HG03196 (cell line): ENCODE measurements around the gene RGP1.

Source experiments
- ATAC-seq: cut with Tn5 transposase; IDR thresholded peaks from one replicate; pipeline ENCODE4 v1.9.1; 2021; ENCODE audit not compliant: unreplicated experiment

RGP1 gene, protein sequence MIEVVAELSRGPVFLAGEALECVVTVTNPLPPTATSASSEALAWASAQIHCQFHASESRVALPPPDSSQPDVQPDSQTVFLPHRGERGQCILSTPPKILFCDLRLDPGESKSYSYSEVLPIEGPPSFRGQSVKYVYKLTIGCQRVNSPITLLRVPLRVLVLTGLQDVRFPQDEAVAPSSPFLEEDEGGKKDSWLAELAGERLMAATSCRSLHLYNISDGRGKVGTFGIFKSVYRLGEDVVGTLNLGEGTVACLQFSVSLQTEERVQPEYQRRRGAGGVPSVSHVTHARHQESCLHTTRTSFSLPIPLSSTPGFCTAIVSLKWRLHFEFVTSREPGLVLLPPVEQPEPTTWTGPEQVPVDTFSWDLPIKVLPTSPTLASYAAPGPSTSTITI

DNA sequence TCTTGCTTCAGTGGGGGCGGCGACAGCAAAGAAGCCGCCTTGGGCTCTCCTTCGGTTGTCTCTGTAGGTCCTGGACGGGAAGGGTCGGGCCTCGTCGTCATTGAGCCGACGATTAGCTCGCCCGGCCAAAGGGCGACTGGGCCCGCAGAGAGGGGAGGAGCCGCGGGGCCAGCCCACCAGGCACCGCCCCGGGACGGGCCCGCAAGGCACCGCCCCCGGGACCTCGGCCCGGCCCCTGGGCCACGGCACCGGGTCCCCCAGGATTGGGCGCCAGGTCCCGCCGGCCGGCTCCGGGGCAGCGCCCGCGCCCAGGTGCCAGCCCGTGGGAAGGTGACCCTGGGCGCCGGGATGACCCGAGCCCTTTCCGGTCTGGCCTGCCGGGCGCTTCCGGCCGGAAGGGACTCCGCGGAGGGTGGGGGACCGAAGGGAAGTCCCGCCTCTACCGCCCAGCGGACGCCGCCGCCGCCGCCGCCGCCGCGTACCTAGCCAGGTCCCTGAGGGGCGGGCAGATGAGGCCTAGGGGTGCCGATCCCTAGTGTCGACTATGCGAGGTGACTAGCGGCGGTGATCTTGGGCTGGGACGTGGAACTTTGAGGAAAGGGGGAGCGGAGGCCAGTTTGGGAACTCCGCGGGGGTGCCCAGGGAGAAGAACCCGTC, at the start of gene RGP1, which contains the start of gene GBA2:
RGP1 (plus strand) TSS at position 430 of the 657 bp plus-strand sequence. CDS start 469 bp downstream, outside the sequence.
GBA2 (minus strand) TSS at position 371 of the 657 bp plus-strand sequence. CDS start 524 bp downstream, outside the sequence.
- peak; percentile 66 for ATAC-seq

DNA sequence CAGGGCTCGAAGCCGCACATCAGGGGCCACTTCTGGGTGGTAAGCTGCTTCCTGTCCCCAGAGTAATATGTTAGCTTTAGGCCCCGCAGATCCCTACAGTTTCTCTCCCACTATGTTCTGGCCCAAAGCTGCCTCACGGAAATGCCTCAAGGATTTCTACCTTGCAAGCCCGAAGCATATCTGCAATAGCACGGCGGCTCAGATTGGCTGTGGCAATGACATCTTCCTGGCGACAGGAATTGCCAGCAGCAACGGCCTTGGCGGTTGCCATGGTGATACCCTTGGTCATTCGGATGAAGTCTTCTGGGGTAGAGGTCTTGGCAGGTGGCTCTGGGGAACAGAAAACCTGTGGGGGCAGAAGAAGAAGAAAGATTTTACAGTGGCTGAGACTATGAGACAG, 49.1 kb upstream of the RGP1 start:
- ATAC-seq = no peak

DNA sequence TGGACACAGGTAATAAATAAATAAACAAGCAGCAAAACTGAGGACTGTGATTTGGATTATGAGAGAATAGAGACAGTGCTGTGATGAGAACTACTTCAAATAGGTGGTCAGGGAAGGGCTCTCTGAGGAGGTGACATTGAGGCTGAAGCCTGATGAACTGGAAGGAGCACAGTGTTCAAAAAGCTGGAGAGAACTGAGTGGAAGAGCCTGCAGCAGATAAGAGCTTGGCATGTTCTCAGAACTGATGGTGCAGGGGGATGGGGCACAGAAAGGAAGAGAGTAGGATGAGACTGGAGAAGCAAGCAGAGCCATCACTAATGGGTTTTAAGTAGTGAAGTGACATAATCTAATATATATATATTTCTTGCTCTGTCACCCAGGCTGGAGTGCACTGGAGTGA, 48.1 kb upstream of the RGP1 start:
- ATAC-seq = no peak

DNA sequence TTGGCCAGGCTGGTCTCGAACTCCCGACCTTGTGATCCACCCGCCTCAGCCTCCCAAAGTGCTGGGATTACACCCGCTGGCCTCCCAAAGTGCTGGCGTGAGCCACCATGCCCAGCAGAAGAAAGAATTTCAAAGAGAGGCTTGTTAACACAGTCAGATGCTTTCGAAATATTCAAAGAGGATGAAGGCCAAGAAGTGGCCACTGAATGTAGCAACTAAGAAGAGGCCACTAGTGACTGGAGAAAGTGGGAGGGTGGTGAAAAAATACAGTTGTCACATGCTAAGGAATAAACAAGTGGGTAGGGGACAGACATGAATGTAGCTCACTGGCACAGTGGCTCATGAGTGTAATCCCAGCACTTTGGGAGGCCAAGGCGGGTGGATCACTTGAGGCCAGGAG, 46.4 kb upstream of the RGP1 start:
- ATAC-seq = no peak

DNA sequence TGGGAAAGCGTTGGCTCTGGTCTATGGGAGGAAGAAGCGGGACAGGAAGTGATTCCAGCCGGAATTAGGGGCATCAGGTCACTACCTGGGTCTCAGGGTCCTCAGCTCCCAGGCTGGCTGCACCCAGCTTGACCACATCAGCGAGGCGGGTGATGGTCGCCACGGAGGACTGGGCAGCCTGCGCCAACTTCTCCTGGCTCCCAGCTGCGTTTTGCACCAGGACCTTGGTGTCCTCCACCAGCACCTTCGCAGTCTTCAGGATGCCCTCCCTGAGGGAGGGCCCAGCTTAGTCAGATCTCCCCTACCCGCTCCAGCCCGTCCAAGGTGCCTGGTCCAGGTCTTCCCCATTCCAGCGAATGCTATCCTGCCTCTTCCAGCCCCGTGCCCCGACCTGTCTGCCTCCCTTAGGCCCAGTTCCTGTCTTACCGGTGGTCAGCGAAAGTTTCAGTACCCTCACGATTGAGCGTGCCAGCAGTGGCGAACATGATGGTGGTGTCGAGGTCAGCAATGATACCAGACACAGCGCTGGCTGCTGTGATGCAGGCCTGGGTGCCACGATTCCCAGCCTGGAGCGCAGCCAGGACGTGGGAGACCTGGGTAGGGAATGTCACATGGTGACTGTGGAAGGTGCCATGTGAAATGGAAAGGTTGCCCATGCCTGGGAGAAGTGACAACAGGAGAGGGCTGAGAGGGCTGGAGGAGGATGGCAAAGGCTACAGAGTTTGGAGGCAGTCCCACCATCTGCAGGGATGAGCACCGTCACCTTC, 45.0 kb upstream of the RGP1 start:
- no peak for ATAC-seq

DNA sequence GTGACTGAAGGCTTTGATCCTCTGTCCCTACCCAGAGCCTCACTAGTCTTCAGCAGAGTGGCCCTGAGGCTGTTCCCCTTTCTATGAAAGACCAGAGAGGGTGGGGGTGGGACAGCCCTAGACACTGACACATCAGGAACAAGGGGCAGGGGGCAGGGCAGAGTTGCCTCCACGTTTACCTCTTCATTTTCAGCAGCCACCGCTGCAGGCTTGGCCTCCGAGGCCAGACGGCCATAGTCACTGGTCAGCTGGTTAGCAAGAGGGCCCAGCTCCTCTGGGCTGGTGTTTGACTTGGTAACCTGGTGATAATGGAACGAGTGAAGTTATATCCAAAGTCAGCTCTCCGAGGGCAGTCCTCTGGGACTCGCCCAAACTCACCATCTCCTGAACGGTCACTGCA, 43.7 kb upstream of the RGP1 start:
- ATAC-seq = no peak

DNA sequence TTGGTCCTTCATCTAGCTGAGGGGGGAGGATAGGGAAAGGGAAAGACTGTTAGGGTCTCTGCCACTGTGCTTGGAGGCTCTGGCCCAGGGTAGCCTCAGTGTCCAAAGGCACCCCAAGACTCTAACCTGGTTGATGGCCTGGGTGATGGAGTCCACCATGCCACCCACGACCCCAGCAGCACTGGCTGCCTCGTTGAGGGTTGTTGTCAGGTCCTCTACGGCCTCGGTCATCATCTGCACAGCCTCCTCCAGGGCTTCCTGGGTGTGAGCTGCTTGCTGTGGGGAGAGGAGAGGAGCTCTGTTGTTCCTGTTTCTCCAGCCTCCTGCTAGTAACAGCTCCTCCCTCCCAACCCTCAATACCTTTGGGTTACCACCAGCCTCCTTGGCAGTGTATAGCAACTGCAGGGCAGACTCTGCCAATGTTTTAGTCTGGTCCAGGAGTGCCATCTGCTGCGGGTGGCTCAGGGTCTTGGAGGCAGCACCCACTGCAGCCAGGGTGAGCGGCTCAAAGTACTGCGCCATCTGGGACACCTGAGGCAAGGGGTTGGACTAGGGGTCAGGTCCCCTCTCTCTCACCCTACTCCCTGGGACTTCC, 43.2 kb upstream of the RGP1 start:
- no peak for ATAC-seq

DNA sequence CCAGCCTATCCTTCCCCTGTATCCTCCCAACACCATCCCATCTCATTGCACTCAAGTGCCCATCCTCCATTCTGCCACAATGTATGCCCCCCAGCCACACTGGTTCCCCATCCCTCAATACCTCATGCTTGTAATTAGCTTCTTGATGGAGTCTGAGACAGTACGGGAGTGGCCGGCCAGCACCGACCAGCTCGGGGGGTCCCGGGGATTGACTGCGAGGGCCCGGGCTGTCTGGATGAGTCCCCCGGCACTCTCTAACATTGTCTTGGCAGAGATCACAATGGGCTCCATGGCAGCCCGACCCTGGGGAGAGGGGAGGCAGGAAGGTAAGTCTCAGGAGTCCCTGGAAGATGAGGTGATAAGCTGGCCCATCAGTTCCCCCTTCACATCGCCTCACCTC, 42.1 kb upstream of the RGP1 start:
- ATAC-seq = no peak

DNA sequence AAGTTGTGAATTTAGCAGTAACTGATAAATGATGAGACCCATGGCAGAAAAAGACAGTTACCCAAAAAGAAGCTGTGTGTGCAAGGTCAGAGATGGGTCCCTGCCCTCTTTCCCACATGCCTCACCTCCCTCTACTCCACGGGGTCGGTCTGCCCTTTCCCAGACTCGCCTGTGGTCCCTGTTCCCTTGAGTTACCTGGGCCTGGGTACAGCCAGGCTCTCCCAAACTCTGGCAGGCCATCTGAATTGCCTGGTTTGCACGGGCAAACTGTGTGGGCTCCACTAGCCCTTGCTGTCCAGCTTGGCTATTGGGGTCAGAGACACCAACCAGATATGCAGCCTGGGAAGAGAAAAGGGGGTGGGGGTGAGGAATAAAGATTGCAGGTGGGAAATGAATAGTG, 40.9 kb upstream of the RGP1 start:
- no peak for ATAC-seq

DNA sequence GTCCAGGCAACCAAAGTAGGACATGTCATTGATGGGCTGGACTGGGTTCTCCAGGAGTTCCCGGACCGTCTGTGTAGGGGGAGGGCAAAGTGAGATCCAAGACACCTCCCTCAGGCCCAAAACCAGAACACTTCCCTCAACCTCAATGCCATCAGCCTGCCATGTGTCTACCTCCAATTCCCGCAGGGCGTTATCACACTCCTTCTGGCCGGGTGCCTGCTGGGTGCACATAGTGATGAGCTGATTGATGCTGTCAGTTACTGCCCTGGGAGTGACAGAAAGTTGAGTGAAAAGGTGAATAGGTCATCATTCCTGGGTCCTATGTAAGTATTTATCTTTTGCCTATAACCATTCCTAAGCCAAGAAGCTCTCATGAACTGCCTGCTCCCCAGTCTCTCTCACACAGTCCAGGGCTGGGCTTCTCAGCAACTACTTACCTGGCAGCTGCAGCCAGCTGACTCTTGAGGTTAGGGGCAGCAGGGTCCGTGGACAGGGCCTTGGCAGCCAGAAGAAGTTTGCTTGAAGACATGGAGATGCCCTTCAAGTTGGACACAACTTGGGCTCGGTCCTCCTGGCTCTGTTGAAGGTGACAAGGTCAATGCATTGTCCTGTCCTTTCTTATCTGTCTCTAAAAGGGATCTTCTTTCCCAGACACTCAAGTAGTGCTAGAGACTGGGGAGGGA, 38.1 kb upstream of the RGP1 start:
- no peak for ATAC-seq

DNA sequence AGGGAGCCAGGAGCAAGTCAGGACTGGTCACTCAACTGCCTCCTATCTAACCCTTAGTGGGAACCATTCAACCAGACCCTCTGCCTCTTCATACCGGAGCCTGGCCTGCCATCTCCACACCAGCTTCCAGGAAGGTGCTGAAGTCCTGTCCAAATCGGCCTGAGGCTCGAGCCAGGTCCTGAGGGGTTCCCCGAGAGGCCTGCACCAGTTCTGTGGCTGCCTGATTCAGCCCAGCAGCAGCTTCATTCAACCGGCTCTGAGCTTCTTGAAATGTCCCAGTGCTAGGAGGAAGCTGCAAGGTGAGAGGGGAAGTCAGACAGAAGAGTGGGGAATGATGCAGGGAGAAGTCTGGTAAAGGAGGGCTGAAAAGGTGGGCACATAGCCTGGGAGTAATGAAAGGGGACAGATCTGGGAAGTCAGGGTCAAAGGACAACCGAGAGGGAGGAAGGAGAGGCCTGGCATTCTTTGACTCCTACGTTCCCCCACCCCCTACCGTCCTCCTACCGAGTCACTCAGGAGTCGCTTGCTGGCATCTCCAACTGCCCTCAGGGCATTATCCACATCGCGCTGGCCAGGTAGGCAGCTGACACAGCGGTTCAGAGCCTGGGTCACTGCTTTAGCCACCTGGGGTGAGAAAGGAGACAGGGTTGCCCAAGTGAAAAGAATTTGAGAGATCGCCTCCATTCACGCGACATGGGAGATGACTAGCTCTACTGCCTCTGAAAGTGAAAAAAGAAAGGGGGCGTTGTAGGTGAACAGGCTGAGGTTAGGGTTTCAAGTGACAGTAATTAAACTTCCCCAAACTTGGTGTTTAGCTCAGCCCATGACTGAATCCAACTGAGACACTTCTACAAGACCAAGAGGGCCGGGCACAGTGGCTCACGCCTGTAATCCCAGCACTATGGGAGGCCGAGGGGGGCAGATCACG, 37.3 kb upstream of the RGP1 start:
- ATAC-seq = no peak

DNA sequence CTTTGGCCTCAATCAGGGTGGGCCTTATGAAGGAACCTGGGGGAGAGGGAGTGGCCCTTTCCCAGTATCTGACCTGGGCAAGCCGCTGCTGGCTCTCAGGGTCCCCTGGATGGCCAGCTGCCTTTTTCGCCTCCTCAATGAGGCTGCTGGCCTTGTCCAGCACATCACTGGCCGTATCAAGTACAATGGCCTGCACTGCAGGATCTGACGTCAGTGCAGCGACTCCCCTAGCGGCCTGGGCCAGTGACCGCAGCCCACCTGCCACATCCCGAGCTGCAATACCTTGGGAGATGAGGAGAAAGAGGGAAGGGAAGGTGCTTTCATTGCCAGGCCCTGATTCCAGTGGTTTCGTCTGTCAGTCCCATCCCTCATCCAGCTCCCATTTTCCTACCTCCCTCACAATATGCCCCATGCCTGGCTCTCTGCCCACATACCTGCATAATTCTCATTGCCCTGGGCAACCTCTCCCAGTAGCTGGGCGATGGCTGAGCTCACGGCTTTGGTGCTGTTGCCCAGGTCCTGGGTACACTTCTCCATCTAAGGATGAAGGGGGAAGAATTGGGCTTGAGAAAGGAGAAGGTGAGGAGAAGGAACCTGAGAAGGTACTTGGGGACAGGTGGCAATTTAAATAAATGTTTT, 36.2 kb upstream of the RGP1 start:
- ATAC-seq = no peak

DNA sequence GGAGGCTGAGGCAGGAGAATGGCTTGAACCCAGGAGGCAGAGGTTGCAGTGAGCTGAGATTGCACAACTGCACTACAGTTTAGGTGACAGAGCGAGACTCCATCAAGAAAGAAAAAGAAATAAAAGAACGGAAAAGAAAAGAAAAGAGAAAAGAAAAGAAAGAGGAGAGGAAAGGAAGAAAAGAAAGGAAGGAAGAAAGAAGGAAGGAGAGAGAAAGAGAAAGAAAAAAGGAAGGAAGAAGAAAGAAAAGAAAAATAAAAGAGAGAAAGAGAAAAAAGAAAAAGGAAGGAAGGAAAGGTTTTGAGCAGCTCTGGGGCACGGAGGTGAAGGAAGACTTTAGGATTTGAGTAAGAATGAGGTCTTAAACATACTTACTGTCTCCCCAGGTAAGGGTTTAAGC, 35.5 kb upstream of the RGP1 start:
- no peak for ATAC-seq

DNA sequence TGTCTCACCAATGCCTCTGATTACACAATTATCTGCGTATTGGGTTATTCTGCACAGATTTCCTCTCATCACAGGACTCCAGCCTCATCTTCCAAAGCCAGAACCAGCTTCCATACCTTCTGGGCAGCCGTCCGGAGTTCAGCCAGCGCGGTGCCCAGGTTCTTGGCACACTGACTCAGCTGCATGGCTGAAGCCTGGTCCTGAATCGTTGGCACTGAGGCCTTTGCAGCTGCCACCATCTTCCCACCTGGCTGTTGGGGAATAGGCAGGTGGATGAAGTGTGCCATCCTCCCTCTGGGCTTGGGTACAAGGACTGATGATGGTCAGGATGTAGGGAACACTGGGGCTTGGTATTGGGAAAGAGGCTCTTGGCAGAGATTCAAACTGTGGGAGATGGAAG, 35.0 kb upstream of the RGP1 start:
- no peak for ATAC-seq

DNA sequence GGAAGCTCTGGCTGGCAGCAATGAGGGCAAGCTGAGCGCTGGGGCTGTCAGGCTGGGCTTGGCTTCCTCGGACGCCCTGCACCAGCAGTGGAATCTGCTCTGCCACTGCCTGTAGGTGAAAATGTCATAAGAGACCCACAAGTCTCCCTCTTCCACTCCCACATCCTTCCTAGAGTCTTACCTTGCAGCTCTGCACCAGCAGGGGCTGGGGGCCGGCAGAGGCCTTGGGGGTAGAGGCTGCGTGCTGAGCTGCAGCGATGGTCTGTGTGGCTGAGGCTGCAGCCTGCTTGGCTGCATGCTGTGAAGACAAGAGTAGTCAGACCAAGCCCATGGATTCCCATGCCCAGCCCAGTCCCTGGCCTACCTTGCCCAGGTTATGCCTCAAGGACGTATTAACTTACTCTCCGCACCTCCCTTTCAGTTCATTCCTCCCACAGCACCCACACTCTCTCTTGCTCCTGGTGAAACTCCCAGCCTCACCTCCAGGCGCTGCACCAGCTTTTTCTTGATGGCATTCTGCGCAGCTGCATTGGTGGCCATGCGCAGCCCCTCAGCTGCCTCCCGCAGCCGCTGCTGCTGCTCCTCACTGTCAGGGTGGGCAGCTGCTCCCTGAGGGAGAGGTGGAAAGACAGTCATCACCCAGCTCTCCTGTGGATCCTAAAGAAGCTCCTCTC, 34.4 kb upstream of the RGP1 start:
- ATAC-seq = no peak

DNA sequence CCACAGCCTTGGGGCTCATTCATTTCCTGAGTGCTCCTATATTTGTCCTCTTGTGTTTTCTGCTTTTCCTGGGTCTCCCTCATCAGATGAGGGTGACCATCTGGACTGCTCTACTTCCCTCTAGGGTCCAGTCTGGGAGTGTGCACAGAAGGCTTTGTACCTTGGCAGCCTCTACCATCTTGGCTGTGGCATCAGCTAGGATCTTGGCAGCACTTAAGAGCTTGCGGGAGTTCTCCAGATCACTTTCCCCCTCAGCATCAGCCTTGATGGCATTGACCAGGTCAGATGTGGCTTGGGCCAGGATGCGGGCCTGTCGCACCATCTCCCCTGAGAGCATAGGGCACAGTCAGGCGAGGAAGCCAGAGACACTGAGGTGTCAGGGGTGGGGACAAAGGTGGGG, 32.9 kb upstream of the RGP1 start:
- ATAC-seq = no peak

DNA sequence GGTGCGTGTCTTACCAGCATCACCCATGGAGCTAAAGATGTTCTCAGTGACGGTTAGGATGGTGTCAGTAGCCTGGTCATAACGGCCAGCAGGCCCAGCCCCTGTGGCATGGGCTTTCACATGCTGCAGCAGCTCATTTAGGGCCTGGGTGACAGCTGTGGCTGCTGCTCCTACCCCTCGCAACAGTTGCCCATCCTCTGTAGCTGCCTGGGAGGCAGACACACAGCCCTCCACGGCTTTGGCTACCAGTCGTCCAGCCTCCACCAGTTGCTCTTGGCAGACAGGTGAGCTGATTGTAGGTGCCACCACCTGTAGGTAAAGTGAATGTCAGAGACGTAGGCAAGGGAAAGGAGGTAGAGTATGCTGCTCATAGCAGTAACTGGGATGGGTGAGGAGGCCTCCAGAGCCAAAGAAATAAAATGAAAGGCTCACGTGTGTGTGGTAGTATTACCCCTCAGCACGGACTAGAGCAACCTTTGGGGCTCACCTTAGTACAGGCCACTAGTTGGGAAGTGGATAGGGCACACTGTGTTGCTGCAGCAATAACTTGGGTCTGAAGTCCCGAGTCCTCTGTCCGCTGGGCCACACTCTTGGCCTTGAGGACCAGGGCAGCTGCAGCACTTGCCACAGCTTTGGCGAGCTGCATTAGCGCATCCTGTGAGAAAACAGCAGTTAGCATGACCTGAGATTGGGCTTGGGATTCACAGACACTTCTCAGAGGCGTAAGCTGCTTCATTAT, 31.8 kb upstream of the RGP1 start:
- no peak for ATAC-seq
